ENCODE results near the gene LIMS2. TPM values are rescaled to one million over a fixed set of nuclear protein-coding genes. Genes with fewer than 3 reads are reported as not detected.

Gene LIMS2
- total and polyA plus RNA-seq, 2 of the 8 experiments (the other 6 are each of a cell fraction or from before 2014, with no cell fraction given), result 3.3 to 4.8 TPM

- H3K14ac ChIP-seq (ENCODE audit: insufficient read length), result no peak overlapping the region
- no peak overlapping the region for H3K4me3 ChIP-seq (ENCODE audit: extremely low read depth in 1 of 4, insufficient read depth in 2 of 4, low read depth in 3 of 4, low read length in 4 of 4)
- H2BK15ac ChIP-seq (ENCODE audit: low read length), result no peak overlapping the region
- DNase-seq (ENCODE audit: low read depth in 1 of 2, low spot score in 2 of 2) (peak in 1 of 2 experiments; percentile 35), FAIRE-seq (no peak)
- no peak overlapping the region; the same call in 1 of the 2 replicates for H3K18ac ChIP-seq (ENCODE audit: extremely low read depth, low read length)
- no peak overlapping the region for H4K5ac ChIP-seq (ENCODE audit: insufficient read length, low read depth, low read length)
- H2AFZ ChIP-seq (ENCODE audit: low read length), result no peak overlapping the region
- H2BK5ac ChIP-seq (ENCODE audit: low read depth, low read length), result no peak overlapping the region
- no peak overlapping the region for H4K8ac ChIP-seq (ENCODE audit: extremely low read depth, insufficient read depth, low read length)
- H3K27ac ChIP-seq (ENCODE audit: low read depth, low read length), result no peak overlapping the region
- no peak overlapping the region for H2BK120ac ChIP-seq (replicated peaks; ENCODE audit: low read depth, low read length)
- no peaks in the 10 kb centered on the region for H3K4me1 ChIP-seq (replicated peaks in 1 of 4; ENCODE audit: control insufficient read depth in 3 of 4, insufficient read depth in 4 of 4, low read length in 3 of 4)
- no peak overlapping the region for H3K56ac ChIP-seq (replicated peaks; ENCODE audit: insufficient read length, low read depth, low read length)
- H2AK5ac ChIP-seq (ENCODE audit: low read depth, low read length), result no peak overlapping the region
- H3K23me2 ChIP-seq (ENCODE audit: low read depth, low read length), result no peaks in the 10 kb centered on the region
- H3K9me3 ChIP-seq (ENCODE audit: insufficient read depth in 2 of 2, low read depth in 1 of 2, low read length in 1 of 2), result no peaks in the 10 kb centered on the region
- no peaks in the 10 kb centered on the region for H3K79me2 ChIP-seq (ENCODE audit: control insufficient read depth in 1 of 2, insufficient read depth in 2 of 2, low read length in 2 of 2)
- H3K23ac ChIP-seq (ENCODE audit: insufficient read length), result no peak overlapping the region
- POLR2A ChIA-PET (ENCODE audit: partially characterized antibody), result no interaction called here
- H2BK12ac ChIP-seq (ENCODE audit: low read depth, low read length), result no peak overlapping the region
- no peaks in the 10 kb centered on the region for H3K79me1 ChIP-seq (ENCODE audit: low read depth, low read length)
- no peak overlapping the region for H3K4ac ChIP-seq (replicated peaks; ENCODE audit: insufficient read length, low read depth, low read length)
- H3K36me3 ChIP-seq (ENCODE audit: control insufficient read depth in 2 of 4, insufficient read depth in 4 of 4, low read length in 3 of 4), result no peaks in the 10 kb centered on the region
- no peak overlapping the region for H2BK20ac ChIP-seq (ENCODE audit: low read length)
- H4K20me1 ChIP-seq (replicated peaks in 1 of 2; ENCODE audit: control insufficient read depth in 1 of 2, insufficient read depth in 2 of 2, low read length in 2 of 2), result no peaks in the 10 kb centered on the region
- no peak overlapping the region for H3K9ac ChIP-seq (replicated peaks in 1 of 4; ENCODE audit: extremely low read depth in 1 of 4, low read depth in 3 of 4, low read length in 3 of 4)
- H3K4me2 ChIP-seq (ENCODE audit: insufficient read depth in 1 of 2, low read depth in 2 of 2, low read length in 2 of 2), result no peak overlapping the region
- H4K91ac ChIP-seq (replicated peaks; ENCODE audit: insufficient read length, low read length), result no peak overlapping the region
- CTCF ChIA-PET (ENCODE audit: partially characterized antibody), result interaction anchor here (2.0 kb wide), 1 partner anchor 28 kb away, joined by 9 read pairs; no protein-coding TSS in a partner anchor
- WGBS, 2 experiments (ENCODE audit: extremely low coverage in 1 of 2, insufficient coverage in 1 of 2, insufficient read length in 1 of 2, insufficient replicate concordance in 2 of 2, low coverage in 1 of 2, low lambda C conversion rate in 2 of 2, missing lambda C conversion rate in 1 of 2), result 85% methylated on average over 13 of the region's 16 CpGs; no CpG with 5 or more reads in 1 of the 2 experiments
- no peaks in the 10 kb centered on the region for H3K27me3 ChIP-seq (replicated peaks in 1 of 4; ENCODE audit: control insufficient read depth in 3 of 4, extremely low read depth in 1 of 4, insufficient read depth in 3 of 4, low read length in 3 of 4)
- TF ChIP-seq CHD2 (IDR thresholded peaks at IDR 0.05; ENCODE audit: low read length), result no peak
- no peak for TF ChIP-seq SAP30 (IDR thresholded peaks at IDR 0.05; ENCODE audit: insufficient read depth, insufficient replicate concordance, low read length)
- no peak for TF ChIP-seq ATF2 (IDR thresholded peaks at IDR 0.05; ENCODE audit: low read length)
- TF ChIP-seq KDM4A (IDR thresholded peaks at IDR 0.05; ENCODE audit: low read depth, low read length, severe bottlenecking), result no peak
- no peak for TF ChIP-seq TAF7 (optimal IDR thresholded peaks at IDR 0.05; ENCODE audit: borderline replicate concordance, low read depth, low read length)
- no peak for TF ChIP-seq BRCA1 (IDR thresholded peaks at IDR 0.05; ENCODE audit: low read depth, low read length)
- no peak for TF ChIP-seq TEAD4 (IDR thresholded peaks at IDR 0.05; ENCODE audit: low read depth, low read length)
- TF ChIP-seq SRF (IDR thresholded peaks at IDR 0.05; ENCODE audit: low read depth, low read length), result no peak
- no peak for TF ChIP-seq NRF1 (IDR thresholded peaks at IDR 0.05; ENCODE audit: low read depth, low read length)
- no peak for TF ChIP-seq EGR1 (IDR thresholded peaks at IDR 0.05; ENCODE audit: borderline replicate concordance, low read depth, low read length)
- TF ChIP-seq PHF8 (conservative IDR thresholded peaks at IDR 0.05; ENCODE audit: low read depth, low read length), result no peak
These were observed 55.2 kb downstream of the LIMS2 start for GRCh38 chr2:127619877-127620705.
